ENCODE measurements around the gene TNRC6B.

The TNRC6B gene

GRCh38 chr22:40243891-40244290, 66.2 kb downstream of the TNRC6B start:
- DNase-seq: no peak

GRCh38 chr22:40244586-40244985, 66.9 kb downstream of the TNRC6B start:
- no peak for DNase-seq

GRCh38 chr22:40247976-40248375, 70.3 kb downstream of the TNRC6B start:
- DNase-seq: no peak

GRCh38 chr22:40249286-40249685, 71.6 kb downstream of the TNRC6B start:
- DNase-seq: no peak

GRCh38 chr22:40250608-40251007, 72.9 kb downstream of the TNRC6B start:
- no peak for DNase-seq

- DNase-seq: no peak
Observed at GRCh38 chr22:40251106-40251505, 73.4 kb downstream of the TNRC6B start.

GRCh38 chr22:40252146-40252545, 74.4 kb downstream of the TNRC6B start:
- no peak for DNase-seq

GRCh38 chr22:40256516-40256915, 78.8 kb downstream of the TNRC6B start:
- no peak for DNase-seq

- no peak for DNase-seq
Observed at GRCh38 chr22:40258017-40258416, 80.3 kb downstream of the TNRC6B start.

- DNase-seq: no peak
Observed at GRCh38 chr22:40258501-40258915, 80.8 kb downstream of the TNRC6B start.

- no peak for DNase-seq
Observed at GRCh38 chr22:40261783-40262182, 84.1 kb downstream of the TNRC6B start.

- DNase-seq: no peak
Observed at GRCh38 chr22:40263191-40263590, 85.5 kb downstream of the TNRC6B start.

GRCh38 chr22:40265783-40266182, 88.1 kb downstream of the TNRC6B start:
- DNase-seq: no peak

- DNase-seq: no peak
Observed at GRCh38 chr22:40270031-40270430, 92.3 kb downstream of the TNRC6B start.

- DNase-seq: no peak
Observed at GRCh38 chr22:40270748-40271373, 93.1 kb downstream of the TNRC6B start.

- DNase-seq: no peak
Observed at GRCh38 chr22:40271440-40271839, 93.7 kb downstream of the TNRC6B start.

- DNase-seq: no peak
Observed at GRCh38 chr22:40273319-40273718, 95.6 kb downstream of the TNRC6B start.

- no peak for DNase-seq
Observed at GRCh38 chr22:40276996-40277823, 99.5 kb downstream of the TNRC6B start.

GRCh38 chr22:40279017-40279416, 101.3 kb downstream of the TNRC6B start:
- DNase-seq: no peak

- no peak for DNase-seq
Observed at GRCh38 chr22:40281717-40282116, 104.0 kb downstream of the TNRC6B start.

- no peak for DNase-seq
Observed at GRCh38 chr22:40285513-40285912, 107.8 kb downstream of the TNRC6B start.

- DNase-seq: no peak
Observed at GRCh38 chr22:40289991-40290459, 112.3 kb downstream of the TNRC6B start.

GRCh38 chr22:40290516-40290915, 112.8 kb downstream of the TNRC6B start:
- no peak for DNase-seq

GRCh38 chr22:40294696-40295095, 117.0 kb downstream of the TNRC6B start:
- no peak for DNase-seq

Data from NCI-H524 treated with DMSO at 0.1 percent for 48 hours (cell line).